OCI-LY3 (cell line): ENCODE results near the gene NCOA5.

Experiments used
- CTCF ChIP-seq: fragments of 200-600, 300-600 bp; sonication (generic); IDR thresholded peaks from 2 replicates; pipeline ENCODE4 v1.5.1; 2014; ENCODE audit warnings: antibody characterized with exemption, low read length, low read depth
- EZH2phosphoT487 ChIP-seq: fragments of 200-600 bp; shearing (Covaris generic); IDR thresholded peaks from 2 replicates; pipeline ENCODE4 v1.6.1; 2018; ENCODE audit warnings: antibody characterized with exemption, mixed run types, low read depth

- TF ChIP-seq CTCF = no peak
- no peak for TF ChIP-seq EZH2phosphoT487
Observed at GRCh38 chr20:46070215-46070900, 19.4 kb downstream of the NCOA5 start.
